Measurements from ENCODE around the gene UFL1. TPM values are rescaled to one million over a fixed set of nuclear protein-coding genes. Genes with fewer than 3 reads are reported as not detected.
A peak's percentile ranks its signal among the peaks of the same experiment; 100 is the strongest.

The UFL1 gene
- polyA plus RNA-seq, 4 donors = 39.3 to 51.7 (median 47.6) TPM

DNA sequence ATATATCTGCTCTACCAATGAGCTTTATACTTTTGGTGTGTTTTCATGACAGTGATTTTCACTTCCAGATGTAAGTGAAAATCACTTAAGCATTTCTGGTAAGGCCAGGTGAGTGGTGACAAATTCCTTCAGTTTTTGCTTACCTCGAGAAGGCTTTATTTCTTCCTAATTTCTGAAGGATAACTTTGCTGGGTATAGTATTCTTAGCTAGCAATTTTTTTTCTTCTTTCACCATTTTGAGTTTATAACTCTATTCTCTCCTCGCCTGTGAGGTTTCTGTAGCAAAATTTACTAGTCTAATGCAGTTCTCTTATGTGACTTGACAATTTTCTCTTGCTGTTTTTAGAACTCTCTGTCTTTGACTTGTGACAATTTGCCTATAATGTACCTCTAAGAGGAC lies 48.4 kb downstream of the UFL1 start:
- DNase-seq (ENCODE audit: low read depth in 4 of 4, low spot score in 3 of 4) = no peak

DNA sequence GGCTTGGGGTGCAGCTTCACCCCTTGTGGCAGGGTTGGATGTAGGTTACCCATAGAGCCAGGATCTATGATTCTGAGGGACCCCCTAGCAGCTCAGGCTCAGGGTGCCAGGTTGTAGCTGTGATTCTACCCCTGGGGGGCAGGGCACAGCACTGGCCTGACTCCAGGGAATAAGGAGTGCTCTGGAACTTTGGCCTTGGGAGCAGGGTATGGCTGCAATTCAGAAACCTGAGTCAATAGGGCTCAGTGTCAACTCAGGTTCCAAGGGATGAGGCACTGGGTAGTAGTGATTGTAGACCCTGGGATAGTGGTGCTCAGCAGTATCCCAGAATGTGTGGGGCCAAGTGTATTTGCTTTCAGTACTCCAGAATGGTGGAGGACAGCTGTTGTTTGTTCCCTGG lies 49.9 kb downstream of the UFL1 start:
- DNase-seq (ENCODE audit: low read depth in 4 of 4, low spot score in 3 of 4) = no peak

GRCh38 chr6:96575359-96575758 lies 53.8 kb downstream of the UFL1 start:
- DNase-seq (ENCODE audit: low read depth in 4 of 4, low spot score in 3 of 4) = no peak

DNA sequence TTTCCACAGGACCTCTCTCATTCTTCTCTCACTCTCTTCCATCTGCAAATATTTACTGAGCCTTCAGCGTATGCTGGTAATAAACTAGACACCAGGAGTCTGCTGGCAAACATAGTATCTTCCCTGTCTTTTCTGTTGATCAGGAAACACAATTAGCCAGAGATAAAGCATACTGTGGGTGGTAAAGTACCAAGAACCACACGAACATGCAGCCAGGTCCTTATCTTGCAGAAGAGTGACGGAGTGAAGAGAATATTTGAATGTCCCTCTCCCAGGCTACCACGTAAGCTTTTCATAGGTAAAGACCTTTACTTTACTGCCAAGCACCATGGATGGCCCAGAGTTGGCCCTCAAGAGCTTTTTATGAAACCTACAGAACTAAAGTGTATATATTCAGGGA lies 54.6 kb downstream of the UFL1 start:
- DNase-seq (ENCODE audit: low read depth in 4 of 4, low spot score in 3 of 4) = no peak

DNA sequence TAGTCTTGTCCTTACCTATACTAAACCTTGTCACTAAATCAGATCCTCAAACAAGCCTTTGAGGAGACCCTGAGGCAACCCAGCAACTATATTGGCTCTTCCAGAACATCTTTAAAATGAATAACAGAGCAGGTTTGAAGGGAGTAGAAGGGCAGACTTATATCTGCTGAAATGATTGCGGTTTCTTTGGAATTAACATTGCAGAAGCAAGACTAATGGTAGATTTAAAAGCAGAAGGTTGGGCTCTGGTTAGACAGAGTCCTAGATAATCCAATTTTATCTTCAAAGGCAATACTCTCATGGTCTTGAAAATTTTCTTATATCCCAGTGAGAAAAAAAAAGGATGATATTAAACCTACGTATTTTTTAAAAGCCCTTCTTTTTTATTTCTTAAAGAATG lies 60.4 kb downstream of the UFL1 start:
- DNase-seq (ENCODE audit: low read depth in 4 of 4, low spot score in 3 of 4) = no peak

DNA sequence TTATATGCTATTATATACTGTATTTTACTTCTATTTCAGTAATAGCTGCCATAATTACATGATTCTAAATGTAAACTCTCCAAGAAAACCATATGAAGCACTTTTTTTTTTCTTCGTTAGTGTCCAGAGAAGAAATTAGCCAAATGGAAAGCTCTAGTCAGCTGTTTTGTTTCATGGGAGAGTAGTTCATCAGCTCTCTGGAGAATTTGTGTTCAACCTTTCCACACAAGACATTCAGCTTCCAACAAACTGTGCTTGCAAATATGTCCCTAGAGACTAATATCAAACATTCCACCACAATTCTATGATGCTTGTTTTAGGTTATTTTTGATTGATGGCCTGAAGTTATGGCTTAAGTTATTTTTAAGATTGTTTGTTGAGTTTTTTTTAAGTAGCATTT lies 60.8 kb downstream of the UFL1 start:
- DNase-seq (ENCODE audit: low read depth in 4 of 4, low spot score in 3 of 4) = peak in 1 of 4 donors; percentile 2

GRCh38 chr6:96604420-96604819 lies 82.8 kb downstream of the UFL1 start:
- no peak for DNase-seq (ENCODE audit: low read depth in 4 of 4, low spot score in 3 of 4)

Other genes with a start within 250 kb of the UFL1 start
- under 1 TPM; 0.19 to 0.31 (median 0.23) TPM for gene FHL5, start 41.3 kb downstream of the UFL1 start, polyA plus RNA-seq (ENCODE audit: insufficient read length in 4 of 4)

Measured in right renal pelvis (tissue), 4 donors.